Esophagus muscularis mucosa (tissue), 4 donors: ENCODE results near the gene PPAN. TPM values are rescaled to one million over a fixed set of nuclear protein-coding genes. Genes with fewer than 3 reads are reported as not detected.

ENCODE experiments used
- DNase-seq: peaks from one replicate; pipeline ENCODE4 v3.0.0-alpha.2; 2017; ENCODE audit errors: extremely low spot score
- H3K27ac ChIP-seq, 4 donors: fragments of 200-600 bp; sonication (generic); replicated peaks in 1 of 4; 1 replicate in 3 of 4; 2 replicates in 1 of 4; pipeline ENCODE4 v1.5.1; 2016 to 2019; ENCODE audit warnings: mild to moderate bottlenecking in 1 of 4
- H3K27me3 ChIP-seq, 4 donors: fragments of 200-600 bp; sonication (generic); one replicate each; pipeline versions ENCODE4 v1.5.1 to v1.6.0; 2016 to 2019
- H3K36me3 ChIP-seq, 4 donors: fragments of 200-600 bp; sonication (generic); one replicate each; pipeline ENCODE4 v1.5.1; 2016 to 2019
- H3K4me1 ChIP-seq, 4 donors: fragments of 200-600 bp; sonication (generic); one replicate each; pipeline ENCODE4 v1.5.1; 2016 to 2019
- H3K4me3 ChIP-seq, 4 donors: fragments of 200-600 bp; sonication (generic); 1 replicate in 2 of 4; 2 replicates in 2 of 4; pipeline ENCODE4 v1.5.1; 2016 to 2019; ENCODE audit warnings: mild to moderate bottlenecking in 4 of 4, moderate library complexity in 1 of 4
- H3K9me3 ChIP-seq, 4 donors: fragments of 200-600 bp; sonication (generic); 1 replicate in 3 of 4; 2 replicates in 1 of 4; pipeline ENCODE4 v1.5.1; 2016 to 2019
- EP300 ChIP-seq: sonication (generic); formaldehyde crosslinking; IDR thresholded peaks from one replicate; pipeline ENCODE4 v1.6.1; 2017; ENCODE audit warnings: antibody characterized with exemption
- POLR2A ChIP-seq: fragments of 450-650 bp; IDR thresholded peaks from one replicate; pipeline ENCODE4 v1.6.1; 2017; ENCODE audit warnings: antibody characterized with exemption, moderate library complexity, mild to moderate bottlenecking, low read depth
- POLR2AphosphoS5 ChIP-seq, 2 donors: sonication (generic); formaldehyde crosslinking; IDR thresholded peaks; one replicate each; pipeline ENCODE4 v1.6.1; 2017; ENCODE audit warnings: antibody characterized with exemption in 2 of 2
- WGBS: methylation state at CpG from one replicate; pipeline ENCODE4 v1.1.5; 2018; 5-methylcytosine and 5-hydroxymethylcytosine counted together
- intact Hi-C: fragments of 100-400 bp; cut with DNase I; formaldehyde crosslinking; loops from one replicate; pipeline ENCODE4 v1.15.1; 2023
- total RNA-seq, 4 donors: library from RNA; depleted of rRNA; stranded (reverse); fragments of >200 nt; gene quantifications; one replicate each; pipeline versions ENCODE4 v1.1.0 to v1.2.1, GENCODE V29; 2016
- TF ChIP-seq, protein P1 (sequence below), 3 experiments: fragments of 200-600 bp in 2 of 3; fragments of 450-650 bp in 1 of 3; sonication (generic) in 2 of 3; IDR thresholded peaks; one replicate each; pipeline ENCODE4 v1.5.1; 2017 to 2019; ENCODE audit warnings: antibody characterized with exemption in 3 of 3, mild to moderate bottlenecking in 2 of 3, moderate library complexity in 1 of 3

Gene PPAN
- total RNA-seq, 4 donors from 2014 or later, result 22.7 to 39.3 (median 29.1) TPM

DNA sequence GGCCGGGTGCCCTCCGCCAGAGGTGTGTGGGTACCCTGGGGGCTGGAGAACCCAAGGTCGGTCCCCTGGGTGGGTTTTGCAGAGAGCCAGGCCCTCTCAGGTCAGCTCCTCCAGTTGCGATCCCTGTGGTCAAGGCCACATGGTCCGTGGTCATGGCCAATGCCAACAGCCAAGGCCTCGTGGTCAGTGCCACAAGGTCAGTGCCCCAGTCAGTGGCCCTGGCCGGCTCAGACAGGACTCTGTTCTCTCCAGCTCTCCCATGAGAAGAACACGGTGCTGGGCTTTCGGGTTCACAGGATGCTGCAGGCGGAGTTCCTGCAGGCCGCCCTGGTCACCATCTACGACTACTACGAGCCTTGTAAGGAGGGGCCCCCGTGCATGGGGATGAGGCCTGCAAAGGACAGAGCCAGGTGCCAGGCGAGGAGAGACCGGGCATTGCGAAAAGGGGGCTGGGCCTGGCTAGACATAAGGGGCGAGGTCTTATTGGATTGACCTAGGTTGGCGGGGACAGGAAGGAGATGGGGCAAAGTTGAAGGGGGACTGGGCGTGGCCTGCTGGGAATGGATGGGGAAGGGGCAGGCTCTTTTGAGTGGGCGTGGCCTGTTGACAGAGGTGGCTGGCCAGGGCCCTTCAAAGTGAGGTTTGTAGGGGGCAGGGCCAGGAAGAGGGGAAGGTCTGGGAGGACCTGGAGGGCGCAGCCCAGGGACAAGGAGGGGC lies 35.3 kb upstream of the PPAN start:
- H3K4me1 ChIP-seq, result no peaks in the 10 kb centered on the region
- intact Hi-C loops, result no loop called here
- H3K4me3 ChIP-seq, result no peak overlapping the region
- H3K27ac ChIP-seq, result no peak overlapping the region
- H3K36me3 ChIP-seq, result no peaks in the 10 kb centered on the region
- peaks cover 0 to 61% (median 0%) of the 10 kb centered on the region in 4 donors for H3K27me3 ChIP-seq
- no peak for DNase-seq
- H3K9me3 ChIP-seq, result peaks cover 0 to 11% (median 4%) of the 10 kb centered on the region in 4 donors
- WGBS, result 66% methylated on average over 9 of the region's 22 CpGs
- TF ChIP-seq EP300, result no peak

DNA sequence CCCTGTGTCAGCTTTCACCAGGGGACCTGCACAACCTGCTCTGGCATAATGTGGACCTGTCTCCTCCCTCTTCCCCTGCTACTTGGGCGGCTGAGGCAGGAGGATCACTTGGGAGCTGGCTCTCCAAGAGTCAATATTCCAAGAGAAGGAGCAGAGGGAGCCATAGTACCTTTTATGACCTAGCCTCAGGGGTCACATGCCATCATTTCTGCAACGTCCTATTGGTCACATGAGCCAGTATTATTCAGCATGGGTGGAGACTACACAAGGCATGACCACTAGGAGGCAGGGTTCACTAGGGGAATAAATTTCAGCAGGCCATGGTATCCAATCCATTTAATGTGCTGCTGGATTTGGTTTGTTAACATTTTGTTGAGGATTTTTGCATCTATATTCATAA lies 32.0 kb upstream of the PPAN start:
- WGBS, result 25% methylated on average over 1 of the region's 2 CpGs
- no peaks in the 10 kb centered on the region for H3K4me1 ChIP-seq
- H3K36me3 ChIP-seq, result no peaks in the 10 kb centered on the region
- no peak overlapping the region for H3K4me3 ChIP-seq
- peaks cover 0 to 44% (median 0%) of the 10 kb centered on the region in 4 donors for H3K27me3 ChIP-seq
- intact Hi-C loops, result no loop called here
- TF ChIP-seq, protein P1, sequence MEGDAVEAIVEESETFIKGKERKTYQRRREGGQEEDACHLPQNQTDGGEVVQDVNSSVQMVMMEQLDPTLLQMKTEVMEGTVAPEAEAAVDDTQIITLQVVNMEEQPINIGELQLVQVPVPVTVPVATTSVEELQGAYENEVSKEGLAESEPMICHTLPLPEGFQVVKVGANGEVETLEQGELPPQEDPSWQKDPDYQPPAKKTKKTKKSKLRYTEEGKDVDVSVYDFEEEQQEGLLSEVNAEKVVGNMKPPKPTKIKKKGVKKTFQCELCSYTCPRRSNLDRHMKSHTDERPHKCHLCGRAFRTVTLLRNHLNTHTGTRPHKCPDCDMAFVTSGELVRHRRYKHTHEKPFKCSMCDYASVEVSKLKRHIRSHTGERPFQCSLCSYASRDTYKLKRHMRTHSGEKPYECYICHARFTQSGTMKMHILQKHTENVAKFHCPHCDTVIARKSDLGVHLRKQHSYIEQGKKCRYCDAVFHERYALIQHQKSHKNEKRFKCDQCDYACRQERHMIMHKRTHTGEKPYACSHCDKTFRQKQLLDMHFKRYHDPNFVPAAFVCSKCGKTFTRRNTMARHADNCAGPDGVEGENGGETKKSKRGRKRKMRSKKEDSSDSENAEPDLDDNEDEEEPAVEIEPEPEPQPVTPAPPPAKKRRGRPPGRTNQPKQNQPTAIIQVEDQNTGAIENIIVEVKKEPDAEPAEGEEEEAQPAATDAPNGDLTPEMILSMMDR (IDR thresholded peaks at IDR 0.05), result peak in 1 of 3 experiments; percentile 16
- TF ChIP-seq POLR2AphosphoS5 (IDR thresholded peaks at IDR 0.05), result no peak
- H3K9me3 ChIP-seq, result peaks cover 0 to 11% (median 4%) of the 10 kb centered on the region in 4 donors
- DNase-seq, result no peak
- H3K27ac ChIP-seq, result no peak overlapping the region

DNA sequence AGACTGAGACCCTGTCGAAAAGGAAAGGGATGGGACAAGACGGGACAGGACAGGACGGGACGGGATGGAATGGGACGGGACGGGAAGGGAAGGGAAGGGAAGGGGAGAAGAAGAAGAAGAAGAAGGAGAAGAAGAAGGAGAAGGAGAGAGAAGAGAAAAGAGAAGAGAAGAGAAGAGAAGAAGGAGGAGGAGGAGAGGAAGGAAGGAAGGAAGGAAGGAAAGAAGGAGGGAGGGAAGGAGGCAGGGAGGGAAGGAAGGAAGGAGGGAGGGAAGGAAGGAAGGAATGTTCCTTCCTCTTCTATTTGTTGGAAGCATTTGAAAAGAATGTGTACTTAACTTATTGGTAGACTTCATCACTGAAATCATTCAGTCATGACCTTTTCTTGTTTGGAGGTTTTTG lies 29.6 kb upstream of the PPAN start:
- H3K9me3 ChIP-seq, result peaks cover 0 to 11% (median 4%) of the 10 kb centered on the region in 4 donors
- H3K4me3 ChIP-seq, result no peak overlapping the region
- intact Hi-C loops, result no loop called here
- WGBS, result 89% methylated on average over 6 of the region's 6 CpGs
- no peaks in the 10 kb centered on the region for H3K4me1 ChIP-seq
- H3K27ac ChIP-seq, result no peak overlapping the region
- DNase-seq, result no peak
- no peaks in the 10 kb centered on the region for H3K36me3 ChIP-seq
- TF ChIP-seq POLR2AphosphoS5 (IDR thresholded peaks at IDR 0.05) (no peak), EP300 (no peak), POLR2A (no peak)
- TF ChIP-seq, protein P1 (IDR thresholded peaks at IDR 0.05), result no peak
- peaks cover 0 to 26% (median 0%) of the 10 kb centered on the region in 4 donors for H3K27me3 ChIP-seq

DNA sequence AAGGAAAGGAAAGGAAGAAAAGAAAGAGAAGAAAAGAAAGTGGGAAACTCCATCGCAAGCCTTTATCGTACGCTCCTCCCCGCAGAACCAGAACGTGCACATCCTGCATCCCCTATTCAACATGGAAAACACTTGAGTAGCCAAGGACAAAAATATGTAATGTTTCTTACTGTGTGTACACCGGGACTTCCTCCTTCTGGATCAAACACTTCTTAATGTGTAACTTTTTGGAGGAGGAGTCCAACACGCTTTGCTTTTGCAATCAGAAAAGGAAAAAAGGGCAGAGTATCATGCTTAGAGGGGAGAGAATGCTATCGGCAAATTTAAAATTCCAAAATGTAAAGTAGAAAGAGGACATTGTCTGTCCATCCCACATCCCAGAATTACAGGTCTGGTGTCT lies 27.8 kb upstream of the PPAN start:
- H3K4me1 ChIP-seq, result no peaks in the 10 kb centered on the region
- H3K9me3 ChIP-seq, result peaks cover 0 to 10% (median 4%) of the 10 kb centered on the region in 4 donors
- H3K36me3 ChIP-seq, result no peaks in the 10 kb centered on the region
- H3K27me3 ChIP-seq, result peaks cover 0 to 12% (median 0%) of the 10 kb centered on the region in 4 donors
- no peak overlapping the region for H3K4me3 ChIP-seq
- H3K27ac ChIP-seq, result no peak overlapping the region
- no peak for TF ChIP-seq EP300
- no peak for TF ChIP-seq POLR2A
- TF ChIP-seq, protein P1 (IDR thresholded peaks at IDR 0.05), result no peak
- TF ChIP-seq POLR2AphosphoS5 (IDR thresholded peaks at IDR 0.05), result no peak
- WGBS, result 66% methylated on average over 8 of the region's 8 CpGs
- no peak for DNase-seq
- intact Hi-C loops, result no loop called here

DNA sequence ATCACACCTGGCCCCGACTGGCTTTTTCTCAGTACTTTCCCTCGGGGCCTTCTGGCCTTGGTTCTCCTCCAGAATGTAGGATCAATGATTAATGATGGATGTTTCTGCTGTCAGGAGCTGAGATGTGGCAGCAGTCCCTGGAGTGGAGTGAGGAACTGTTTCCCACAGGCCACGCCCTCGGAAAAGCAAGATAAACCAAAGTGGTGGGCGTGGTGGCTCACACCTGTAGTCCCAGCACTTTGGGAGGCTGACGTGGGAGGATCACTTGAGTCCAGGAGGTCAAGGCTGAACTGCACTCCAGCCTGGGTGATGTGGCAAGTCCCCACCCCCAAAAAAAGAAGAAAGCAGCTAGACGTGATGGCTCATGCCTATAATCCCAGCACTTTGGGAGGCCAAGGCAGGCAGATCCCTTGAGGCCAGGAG lies 27.1 kb upstream of the PPAN start:
- 58% methylated on average over 7 of the region's 7 CpGs for WGBS
- intact Hi-C loops, result no loop called here
- TF ChIP-seq, protein P1 (IDR thresholded peaks at IDR 0.05), result no peak
- TF ChIP-seq POLR2AphosphoS5 (IDR thresholded peaks at IDR 0.05), result no peak
- no peak for TF ChIP-seq POLR2A
- TF ChIP-seq EP300, result no peak
- H3K36me3 ChIP-seq, result no peaks in the 10 kb centered on the region
- no peak overlapping the region for H3K27ac ChIP-seq
- no peak for DNase-seq
- H3K27me3 ChIP-seq, result peaks cover 0 to 12% (median 0%) of the 10 kb centered on the region in 4 donors
- no peak overlapping the region for H3K4me3 ChIP-seq
- H3K9me3 ChIP-seq, result peaks cover 0 to 3% (median 2%) of the 10 kb centered on the region in 4 donors
- H3K4me1 ChIP-seq, result no peaks in the 10 kb centered on the region
